ENCODE measurements around the gene CACNA1B. TPM values are rescaled to one million over a fixed set of nuclear protein-coding genes. Genes with fewer than 3 reads are reported as not detected.

Gene CACNA1B
- total and polyA plus RNA-seq, 11 donors, result 0.03 to 0.25 (median 0.13) TPM

GRCh38 chr9:138103849-138104206, 226.2 kb downstream of the CACNA1B start:
- peaks cover 0 to 3% (median 0%) of the 10 kb centered on the region in 12 donors for H3K4me1 ChIP-seq
- intact Hi-C loops (cut with DNase I), result loop anchor here in 1 of 10 donors (10.0 kb wide), 1 partner anchor 429 kb away; no protein-coding TSS in a partner anchor
- H3K36me3 ChIP-seq, result no peaks in the 10 kb centered on the region
- DNase-seq (no peak), ATAC-seq (no peak)
- H3K4me3 ChIP-seq, result no peak overlapping the region
- peaks cover 0 to 8% (median 0%) of the 10 kb centered on the region in 9 donors for H3K27me3 ChIP-seq
- H3K27ac ChIP-seq, result no peak overlapping the region
- no peaks in the 10 kb centered on the region for H3K9me3 ChIP-seq
- TF ChIP-seq POLR2A (IDR thresholded peaks at IDR 0.05) (no peak), CTCF (IDR thresholded peaks at IDR 0.05) (no peak)
- WGBS, 4 donors, result 64 to 93% (median 73%) methylated on average over 1 to 3 of the region's 3 CpGs

GRCh38 chr9:138104251-138105122, 226.9 kb downstream of the CACNA1B start:
- ATAC-seq (no peak), DNase-seq (no peak)
- Histone ChIP-seq H3K9me3 (no peaks in the 10 kb centered on the region), H3K36me3 (no peaks in the 10 kb centered on the region), H3K4me3 (no peak overlapping the region), H3K27ac (no peak overlapping the region), H3K27me3 (peaks cover 0 to 8% (median 0%) of the 10 kb centered on the region in 9 donors), H3K4me1 (peaks cover 0 to 3% (median 0%) of the 10 kb centered on the region in 12 donors)
- intact Hi-C loops (cut with DNase I), result loop anchor here in 1 of 10 donors (10.0 kb wide), 1 partner anchor 430 kb away; no protein-coding TSS in a partner anchor
- WGBS, 4 donors, result 71 to 80% (median 73%) methylated on average over 10 to 14 of the region's 14 CpGs
- TF ChIP-seq CTCF (IDR thresholded peaks at IDR 0.05) (no peak), POLR2A (IDR thresholded peaks at IDR 0.05) (no peak)

- Histone ChIP-seq H3K36me3 (no peaks in the 10 kb centered on the region), H3K9me3 (no peaks in the 10 kb centered on the region), H3K27me3 (peaks cover 0 to 8% (median 0%) of the 10 kb centered on the region in 9 donors), H3K4me3 (no peak overlapping the region), H3K4me1 (peaks cover 0 to under 1% (median 0%) of the 10 kb centered on the region in 12 donors), H3K27ac (no peak overlapping the region)
- WGBS, 4 donors, result 67 to 86% (median 80%) methylated on average over 1 to 2 of the region's 2 CpGs
- no peak for TF ChIP-seq CTCF (IDR thresholded peaks at IDR 0.05)
- no peak for TF ChIP-seq POLR2A (IDR thresholded peaks at IDR 0.05)
- DNase-seq (no peak), ATAC-seq (no peak)
- intact Hi-C loops (cut with DNase I), result loop anchor here in 1 of 10 donors (10.0 kb wide), 1 partner anchor 430 kb away; no protein-coding TSS in a partner anchor
Measured at GRCh38 chr9:138105123-138105415, 227.5 kb downstream of the CACNA1B start.
